Measurements from ENCODE around the gene TEC.
"Not testable (repeated sequence)": the region's sequence is repeated elsewhere in the genome, so short reads cannot be mapped to it uniquely, and the experiment has no call there.

Gene TEC

GRCh38 chr4:48187813-48188212 is 81.8 kb downstream of the TEC start:
- no peak overlapping the region for H3K27ac ChIP-seq
- no peak for TF ChIP-seq ZFX (IDR thresholded peaks at IDR 0.05; ENCODE audit: borderline replicate concordance)
- TF ChIP-seq CTCF (IDR thresholded peaks at IDR 0.05) = no peak

- H3K27ac ChIP-seq = not testable (repeated sequence)
Measured at GRCh38 chr4:48187066-48187465, 82.6 kb downstream of the TEC start.

- H3K27ac ChIP-seq = not testable (repeated sequence)
Measured at GRCh38 chr4:48186394-48186793, 83.2 kb downstream of the TEC start.

GRCh38 chr4:48184882-48185281 is 84.8 kb downstream of the TEC start:
- no peak overlapping the region for H3K27ac ChIP-seq
- no peak for TF ChIP-seq CTCF (IDR thresholded peaks at IDR 0.05)
- TF ChIP-seq ZFX (IDR thresholded peaks at IDR 0.05; ENCODE audit: borderline replicate concordance) = no peak

GRCh38 chr4:48180234-48180633 is 89.4 kb downstream of the TEC start:
- no peak for TF ChIP-seq CTCF (IDR thresholded peaks at IDR 0.05)
- TF ChIP-seq ZFX (IDR thresholded peaks at IDR 0.05; ENCODE audit: borderline replicate concordance) = no peak
- H3K27ac ChIP-seq = no peak overlapping the region

GRCh38 chr4:48178931-48179330 is 90.7 kb downstream of the TEC start:
- no peak for TF ChIP-seq CTCF (IDR thresholded peaks at IDR 0.05)
- no peak for TF ChIP-seq ZFX (IDR thresholded peaks at IDR 0.05; ENCODE audit: borderline replicate concordance)

GRCh38 chr4:48175806-48176205 is 93.8 kb downstream of the TEC start:
- no peak for TF ChIP-seq CTCF (IDR thresholded peaks at IDR 0.05)
- TF ChIP-seq ZFX (IDR thresholded peaks at IDR 0.05; ENCODE audit: borderline replicate concordance) = no peak
- H3K27ac ChIP-seq = no peak overlapping the region

More at GRCh38 chr4:48178931-48179330, 90.7 kb downstream of the TEC start:
- H3K27ac ChIP-seq = no peak overlapping the region

GRCh38 chr4:48175328-48175727 is 94.3 kb downstream of the TEC start:
- TF ChIP-seq CTCF (IDR thresholded peaks at IDR 0.05) = no peak
- no peak for TF ChIP-seq ZFX (IDR thresholded peaks at IDR 0.05; ENCODE audit: borderline replicate concordance)
- H3K27ac ChIP-seq = no peak overlapping the region

Data from 22Rv1 (cell line).